Adrenal gland (tissue), 12 donors: ENCODE data around the gene RYR1. TPM values are rescaled to one million over a fixed set of nuclear protein-coding genes. Genes with fewer than 3 reads are reported as not detected.
"Not testable (repeated sequence)": the region's sequence is repeated elsewhere in the genome, so short reads cannot be mapped to it uniquely, and the experiment has no call there.

ENCODE experiments used
- DNase-seq, 7 donors: peaks; one replicate each; pipeline ENCODE4 v3.0.0-alpha.2; 2019 to 2020
- H3K27ac ChIP-seq, 5 donors: fragments of 200-600 bp; sonication (generic) in 4 of 5; 1 replicate in 3 of 5; 2 replicates in 2 of 5; pipeline versions ENCODE4 v1.5.1 to v1.8.0; 2016 to 2020; ENCODE audit warnings: mild to moderate bottlenecking in 1 of 5
- H3K27me3 ChIP-seq: fragments of 200-600 bp; 2 replicates; pipeline ENCODE4 v1.8.0; 2021
- H3K36me3 ChIP-seq, 2 donors: fragments of 200-600 bp; replicated peaks in 1 of 2; 1 replicate in 1 of 2; 2 replicates in 1 of 2; pipeline versions ENCODE4 v1.5.1 to v1.8.0; 2018 to 2022
- H3K4me1 ChIP-seq, 2 donors: fragments of 200-600 bp; replicated peaks in 1 of 2; 1 replicate in 1 of 2; 2 replicates in 1 of 2; pipeline versions ENCODE4 v1.5.1 to v1.8.0; 2018 to 2021
- H3K4me3 ChIP-seq, 4 donors: fragments of 200-600 bp; sonication (generic) in 3 of 4; one replicate each; pipeline ENCODE4 v1.5.1; 2016 to 2018
- H3K9me3 ChIP-seq, 3 donors: fragments of 200-600 bp; sonication (generic) in 1 of 3; replicated peaks in 1 of 3; 1 replicate in 2 of 3; 2 replicates in 1 of 3; pipeline versions ENCODE4 v1.5.1 to v1.8.0; 2016 to 2021
- POLR2A ChIP-seq, 2 donors: fragments of 450-650 bp; IDR thresholded peaks; one replicate each; pipeline ENCODE4 v1.6.1; 2017; ENCODE audit warnings: antibody characterized with exemption in 2 of 2, mild to moderate bottlenecking in 2 of 2, moderate library complexity in 1 of 2
- WGBS, 4 donors: extraction: QIAGEN DNeasy Blood & Tissue Kit in 2 of 4; methylation state at CpG; one replicate each; pipeline versions ENCODE4 v1.1.5 to v1.1.7; 2013 to 2017; 5-methylcytosine and 5-hydroxymethylcytosine counted together
- intact Hi-C, 2 donors: fragments of 100-400 bp; cut with DNase I; formaldehyde crosslinking; loops; one replicate each; pipeline versions ENCODE4 v1.14.1 to v1.15.0; 2022 to 2023
- polyA plus RNA-seq, 3 donors: library from polyadenylated mRNA; stranded (reverse); fragments of 200-250 nt in 2 of 3; fragments of 350-450 nt in 1 of 3; fragmentation: Illumina TruSeq in 1 of 3; extraction: RNeasy Lipid Tissue Mini Kit (QIAGEN cat#74804) in 1 of 3; gene quantifications; one replicate each; pipeline ENCODE4 v1.2.3, GENCODE V29; 2013 to 2014
- total RNA-seq, 9 donors: library from RNA; depleted of rRNA in 4 of 9; stranded (reverse); fragments of >200 nt in 4 of 9; fragments of 120-200 nt in 1 of 9; fragmentation: NEBNext Ultra II Directional in 1 of 9; extraction: Animal tissue kit (Norgen Biotek cat#: 25700) in 1 of 9; gene quantifications; one replicate each; pipeline versions ENCODE4 v1.1.0 to v1.2.4, GENCODE V29; 2013 to 2023
- TF ChIP-seq, protein P1 (sequence below), 6 experiments: fragments of 450-650 bp in 4 of 6; fragments of 200-600 bp in 2 of 6; sonication (generic) in 1 of 6; IDR thresholded peaks; 1 replicate in 5 of 6; 2 replicates in 1 of 6; pipeline versions ENCODE4 v1.5.1 to v1.8.0; 2016 to 2021; ENCODE audit warnings: antibody characterized with exemption in 6 of 6, mild to moderate bottlenecking in 2 of 6, moderate library complexity in 1 of 6
- donor health status: healthy with polysubstance abuse.
- donor health status: Bipolar disorder and iron deficiency.
- donor health status: DM: yes; HTN: yes; CAD: no.
- donor health status: DM: no; HTN: no; CAD: no.
- donor health status: DM: no; HTN: no; CAD: no.
- donor health status: DM: yes; HTN: yes; CAD: no.

Gene RYR1
- total and polyA plus RNA-seq, 12 donors = 0.90 to 10.0 (median 3.2) TPM

GRCh38 chr19:38599722-38600121 is 166.2 kb downstream of the RYR1 start:
- Histone ChIP-seq H3K27me3 (no peaks in the 10 kb centered on the region), H3K36me3 (no peaks in the 10 kb centered on the region), H3K4me3 (no peak overlapping the region), H3K4me1 (no peaks in the 10 kb centered on the region), H3K27ac (no peak overlapping the region), H3K9me3 (no peaks in the 10 kb centered on the region)
- 91 to 92% (median 91%) methylated on average over 10 to 11 of the region's 11 CpGs for WGBS, 4 donors
- no peak for DNase-seq
- TF ChIP-seq POLR2A (IDR thresholded peaks at IDR 0.05) = no peak
- TF ChIP-seq, protein P1, sequence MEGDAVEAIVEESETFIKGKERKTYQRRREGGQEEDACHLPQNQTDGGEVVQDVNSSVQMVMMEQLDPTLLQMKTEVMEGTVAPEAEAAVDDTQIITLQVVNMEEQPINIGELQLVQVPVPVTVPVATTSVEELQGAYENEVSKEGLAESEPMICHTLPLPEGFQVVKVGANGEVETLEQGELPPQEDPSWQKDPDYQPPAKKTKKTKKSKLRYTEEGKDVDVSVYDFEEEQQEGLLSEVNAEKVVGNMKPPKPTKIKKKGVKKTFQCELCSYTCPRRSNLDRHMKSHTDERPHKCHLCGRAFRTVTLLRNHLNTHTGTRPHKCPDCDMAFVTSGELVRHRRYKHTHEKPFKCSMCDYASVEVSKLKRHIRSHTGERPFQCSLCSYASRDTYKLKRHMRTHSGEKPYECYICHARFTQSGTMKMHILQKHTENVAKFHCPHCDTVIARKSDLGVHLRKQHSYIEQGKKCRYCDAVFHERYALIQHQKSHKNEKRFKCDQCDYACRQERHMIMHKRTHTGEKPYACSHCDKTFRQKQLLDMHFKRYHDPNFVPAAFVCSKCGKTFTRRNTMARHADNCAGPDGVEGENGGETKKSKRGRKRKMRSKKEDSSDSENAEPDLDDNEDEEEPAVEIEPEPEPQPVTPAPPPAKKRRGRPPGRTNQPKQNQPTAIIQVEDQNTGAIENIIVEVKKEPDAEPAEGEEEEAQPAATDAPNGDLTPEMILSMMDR (IDR thresholded peaks at IDR 0.05) = no peak
- intact Hi-C loops = no loop called here

GRCh38 chr19:38602856-38603255 is 169.4 kb downstream of the RYR1 start:
- H3K9me3 ChIP-seq, H3K27ac ChIP-seq, H3K4me1 ChIP-seq, H3K4me3 ChIP-seq, H3K36me3 ChIP-seq, H3K27me3 ChIP-seq, DNase-seq, intact Hi-C loops: not testable (repeated sequence)
- 89 to 94% (median 94%) methylated on average over 5 of the region's 5 CpGs for WGBS, 4 donors

DNA sequence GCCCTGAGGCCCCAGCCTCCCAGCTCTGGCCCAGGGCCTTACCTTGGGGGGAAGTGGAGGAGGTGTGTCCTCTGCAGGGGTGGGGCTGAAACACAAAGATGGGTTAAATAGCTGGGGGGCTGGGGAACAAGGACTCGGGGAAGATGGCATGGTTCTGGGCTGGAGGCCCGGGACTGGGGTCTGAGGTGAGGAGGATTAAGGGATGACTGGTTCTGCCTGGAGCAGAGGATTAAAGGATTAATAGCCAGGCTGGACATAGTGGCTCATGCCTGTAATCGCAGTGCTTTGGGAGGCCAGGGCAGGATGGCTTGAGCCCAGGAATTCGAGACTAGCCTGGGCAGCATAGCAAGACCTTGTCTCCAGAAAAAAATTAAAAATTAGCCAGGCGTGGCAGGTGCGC is 172.6 kb downstream of the RYR1 start:
- intact Hi-C loops = no loop called here
- no peak for TF ChIP-seq POLR2A (IDR thresholded peaks at IDR 0.05)
- TF ChIP-seq, protein P1 (IDR thresholded peaks at IDR 0.05) = no peak

GRCh38 chr19:38614289-38614688 is 180.8 kb downstream of the RYR1 start:
- TF ChIP-seq, protein P1 (IDR thresholded peaks at IDR 0.05) = no peak
- TF ChIP-seq POLR2A (IDR thresholded peaks at IDR 0.05) = no peak
- intact Hi-C loops = no loop called here
- Histone ChIP-seq H3K9me3 (no peaks in the 10 kb centered on the region), H3K36me3 (no peaks in the 10 kb centered on the region), H3K27me3 (no peaks in the 10 kb centered on the region), H3K27ac (no peak overlapping the region), H3K4me1 (peaks cover 0 to 9% of the 10 kb centered on the region in 2 donors), H3K4me3 (no peak overlapping the region)
- 50 to 76% (median 69%) methylated on average over 2 to 3 of the region's 3 CpGs for WGBS, 4 donors
- no peak for DNase-seq

More for the DNA sequence above, 172.6 kb downstream of the RYR1 start:
- Histone ChIP-seq H3K27ac (no peak overlapping the region), H3K9me3 (no peaks in the 10 kb centered on the region), H3K27me3 (no peaks in the 10 kb centered on the region), H3K4me1 (no peaks in the 10 kb centered on the region), H3K36me3 (no peaks in the 10 kb centered on the region), H3K4me3 (no peak overlapping the region)
- no peak for DNase-seq
- 84 to 90% (median 87%) methylated on average over 6 of the region's 6 CpGs for WGBS, 4 donors

GRCh38 chr19:38615007-38615581 is 181.6 kb downstream of the RYR1 start:
- no peak overlapping the region for H3K4me3 ChIP-seq
- peaks cover 6 to 16% of the 10 kb centered on the region in 2 donors for H3K4me1 ChIP-seq
- no peak overlapping the region for H3K27ac ChIP-seq
- no peaks in the 10 kb centered on the region for H3K27me3 ChIP-seq
- H3K9me3 ChIP-seq = no peaks in the 10 kb centered on the region
- WGBS, 4 donors = 75 to 79% (median 76%) methylated on average over 7 of the region's 7 CpGs
- TF ChIP-seq, protein P1 (IDR thresholded peaks at IDR 0.05) = no peak
- TF ChIP-seq POLR2A (IDR thresholded peaks at IDR 0.05) = no peak
- intact Hi-C loops = no loop called here
- DNase-seq = no peak
- H3K36me3 ChIP-seq = no peaks in the 10 kb centered on the region
